Kidney tubule cell (primary cell): Measurements from ENCODE around the gene ASGR2.
A peak's percentile ranks its signal among the peaks of the same experiment; 100 is the strongest.

ENCODE experiments used
- DNase-seq: peaks from one replicate; pipeline ENCODE4 v3.0.0-alpha.2; 2018; ENCODE audit warnings: low spot score

ASGR2 gene

DNA sequence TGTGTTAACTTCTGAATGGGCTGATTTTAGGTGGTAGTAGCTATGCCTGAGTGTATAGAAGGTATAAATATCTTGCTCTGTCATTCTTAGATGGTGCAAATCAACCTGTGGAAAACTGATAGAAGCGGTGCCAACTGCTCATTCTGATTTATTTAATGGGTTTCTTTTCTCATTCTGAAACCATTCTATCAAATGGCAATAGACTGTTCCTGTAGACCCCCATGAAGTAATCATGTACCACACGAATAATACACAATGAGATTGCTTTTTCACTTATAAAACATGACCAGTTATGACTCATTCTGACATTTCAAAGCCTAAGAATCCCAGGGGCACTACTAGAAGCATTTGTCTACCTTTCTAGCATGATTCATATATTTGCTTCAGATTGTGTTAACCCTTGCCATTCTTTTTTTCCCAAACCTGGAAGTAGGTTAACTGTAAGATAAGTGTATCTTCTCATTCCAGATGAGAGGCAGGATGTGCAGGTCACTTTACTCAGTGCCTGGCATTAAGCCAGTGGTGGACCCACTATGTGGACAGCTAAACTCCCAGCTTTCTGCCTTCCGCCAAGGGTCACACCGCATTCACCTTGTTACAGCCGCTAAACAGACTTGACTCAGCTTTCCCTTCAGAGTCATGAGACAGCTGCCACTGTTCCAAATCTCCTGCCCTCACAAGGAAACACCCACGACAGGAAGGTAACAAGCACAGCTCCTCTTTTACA, 54.3 kb downstream of the ASGR2 start:
- DNase-seq, result peak; percentile 99

DNA sequence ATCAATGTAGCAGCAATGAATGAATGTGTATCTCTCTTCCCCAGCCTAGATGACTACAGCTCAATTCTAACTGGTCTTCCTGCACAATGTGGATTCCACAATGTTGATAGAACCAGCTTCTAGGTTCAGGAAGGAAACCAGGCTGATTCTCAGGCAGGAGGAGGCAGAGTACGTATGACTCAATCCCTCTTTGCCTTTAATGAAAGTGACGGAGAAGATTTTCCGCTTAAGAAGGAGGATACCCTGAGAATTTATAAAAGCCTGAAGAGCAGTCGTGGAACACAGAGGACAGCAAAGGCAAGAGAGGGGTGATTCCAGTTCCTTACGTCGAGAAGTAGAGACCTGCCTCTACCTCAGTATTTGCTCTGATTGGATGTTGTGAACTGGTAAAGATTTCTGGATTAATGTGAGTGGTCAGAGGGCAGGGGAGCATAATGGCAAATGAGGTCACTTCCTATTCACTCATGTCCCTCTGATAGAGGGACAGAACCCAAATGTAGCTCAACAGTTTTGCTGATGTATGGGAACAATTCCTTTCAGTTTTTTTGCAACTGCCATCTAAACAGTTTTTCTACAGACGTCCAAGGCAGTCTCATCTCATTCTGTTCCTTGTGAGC, 55.7 kb downstream of the ASGR2 start:
- peak; percentile 28 for DNase-seq

DNA sequence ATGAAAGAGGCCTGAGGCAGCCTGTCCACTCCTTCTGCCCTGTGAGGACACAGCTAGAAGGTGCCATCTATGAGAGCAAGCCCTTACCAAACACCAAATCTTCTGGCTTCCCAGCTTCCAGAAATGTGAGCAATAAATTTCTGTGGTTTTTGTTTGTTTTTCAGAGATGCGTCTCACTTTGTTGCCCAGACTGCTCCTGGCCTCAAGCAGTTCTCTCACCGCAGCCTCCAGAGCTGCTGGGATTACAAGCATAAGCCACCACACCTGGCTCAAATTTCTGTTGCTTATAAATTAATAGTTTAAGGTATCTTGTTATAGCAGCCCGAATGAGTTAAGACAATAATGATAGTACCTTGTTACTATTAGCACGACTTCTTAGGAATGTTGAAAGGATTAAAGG, 58.2 kb downstream of the ASGR2 start:
- DNase-seq, result peak; percentile 53
